ENCODE data around the gene NTM.

The NTM gene

GRCh38 chr11:132171031-132171430 is 800.6 kb downstream of the NTM start:
- TF ChIP-seq CTCF (IDR thresholded peaks at IDR 0.05; ENCODE audit: insufficient read depth, low read depth, low read length, missing control alignments), result no peak

GRCh38 chr11:132174362-132175255 is 804.2 kb downstream of the NTM start:
- H3K4me3 ChIP-seq (ENCODE audit: low read depth, low read length), result no peak overlapping the region
- DNase-seq (ENCODE audit: low read depth), result no peak
- TF ChIP-seq CTCF (IDR thresholded peaks at IDR 0.05; ENCODE audit: insufficient read depth, low read depth, low read length, missing control alignments), result no peak

More at GRCh38 chr11:132171031-132171430, 800.6 kb downstream of the NTM start:
- H3K4me3 ChIP-seq (ENCODE audit: low read depth, low read length), result no peak overlapping the region
- DNase-seq (ENCODE audit: low read depth), result no peak

GRCh38 chr11:132177106-132177505 is 806.7 kb downstream of the NTM start:
- peak; percentile 25 for DNase-seq (ENCODE audit: low read depth)
- H3K4me3 ChIP-seq (ENCODE audit: low read depth, low read length), result no peak overlapping the region
- no peak for TF ChIP-seq CTCF (IDR thresholded peaks at IDR 0.05; ENCODE audit: insufficient read depth, low read depth, low read length, missing control alignments)

GRCh38 chr11:132184079-132184478 is 813.7 kb downstream of the NTM start:
- no peak for DNase-seq (ENCODE audit: low read depth)
- no peak overlapping the region for H3K4me3 ChIP-seq (ENCODE audit: low read depth, low read length)
- no peak for TF ChIP-seq CTCF (IDR thresholded peaks at IDR 0.05; ENCODE audit: insufficient read depth, low read depth, low read length, missing control alignments)

GRCh38 chr11:132185726-132186592 is 815.5 kb downstream of the NTM start:
- no peak for TF ChIP-seq CTCF (IDR thresholded peaks at IDR 0.05; ENCODE audit: insufficient read depth, low read depth, low read length, missing control alignments)
- DNase-seq (ENCODE audit: low read depth), result no peak
- no peak overlapping the region for H3K4me3 ChIP-seq (ENCODE audit: low read depth, low read length)

- no peak for DNase-seq (ENCODE audit: low read depth)
- peak; percentile 50 for TF ChIP-seq CTCF (IDR thresholded peaks at IDR 0.05; ENCODE audit: insufficient read depth, low read depth, low read length, missing control alignments)
- H3K4me3 ChIP-seq (ENCODE audit: low read depth, low read length), result no peak overlapping the region
Observed at GRCh38 chr11:132186699-132187098, 816.3 kb downstream of the NTM start.

All from GM12865 (cell line).